RPMI8226 (cell line): ENCODE results near the gene ZNF362.

Source experiments
- DNase-seq: peaks from one replicate; pipeline ENCODE4 v3.0.0-alpha.2; 2015

ZNF362 gene

DNA sequence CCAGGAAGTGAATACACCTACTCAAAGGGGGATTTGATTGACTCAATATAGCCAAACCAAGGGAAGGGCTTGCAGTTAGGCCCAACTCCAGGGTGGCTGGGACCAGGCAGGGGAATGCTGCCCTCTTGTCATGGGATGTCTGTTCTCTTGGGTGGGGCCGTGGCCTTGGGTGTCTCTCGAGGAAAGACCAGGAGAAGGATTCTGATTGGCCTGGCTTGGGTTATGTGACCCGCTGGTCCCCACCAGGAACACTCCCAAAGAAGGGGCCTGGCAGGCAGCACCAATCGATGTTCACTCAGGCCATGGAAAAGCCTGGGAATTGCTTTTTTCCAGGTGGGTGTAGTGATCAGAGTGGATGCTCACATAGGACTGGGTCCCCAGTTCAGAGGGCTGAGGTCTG lies 10.1 kb upstream of the ZNF362 start:
- no peak for DNase-seq

DNA sequence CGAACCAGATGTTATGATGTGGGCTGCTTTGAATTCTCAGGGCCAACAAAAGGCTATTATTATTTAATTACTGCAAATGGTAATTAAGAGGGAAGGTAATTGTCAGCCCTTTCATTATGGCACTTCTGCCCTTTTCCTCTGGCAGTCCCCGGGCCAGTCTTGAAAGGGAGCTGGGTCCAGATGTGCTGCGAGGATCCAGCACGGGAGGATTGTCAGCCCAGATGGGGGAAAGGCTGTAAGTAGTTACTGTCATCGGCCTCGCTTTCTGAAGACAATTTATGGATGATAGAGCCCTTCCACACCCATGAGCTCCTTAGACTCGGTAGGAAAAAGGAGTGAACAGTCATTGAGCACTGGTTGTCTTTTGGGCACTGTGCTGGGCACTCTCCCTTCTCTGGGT lies 8.7 kb upstream of the ZNF362 start:
- DNase-seq = no peak

- DNase-seq = no peak
Measured at GRCh38 chr1:33248244-33248643, 8.0 kb upstream of the ZNF362 start.

GRCh38 chr1:33249422-33249821 lies 6.9 kb upstream of the ZNF362 start:
- no peak for DNase-seq

GRCh38 chr1:33250217-33250616 lies 6.1 kb upstream of the ZNF362 start:
- no peak for DNase-seq

DNA sequence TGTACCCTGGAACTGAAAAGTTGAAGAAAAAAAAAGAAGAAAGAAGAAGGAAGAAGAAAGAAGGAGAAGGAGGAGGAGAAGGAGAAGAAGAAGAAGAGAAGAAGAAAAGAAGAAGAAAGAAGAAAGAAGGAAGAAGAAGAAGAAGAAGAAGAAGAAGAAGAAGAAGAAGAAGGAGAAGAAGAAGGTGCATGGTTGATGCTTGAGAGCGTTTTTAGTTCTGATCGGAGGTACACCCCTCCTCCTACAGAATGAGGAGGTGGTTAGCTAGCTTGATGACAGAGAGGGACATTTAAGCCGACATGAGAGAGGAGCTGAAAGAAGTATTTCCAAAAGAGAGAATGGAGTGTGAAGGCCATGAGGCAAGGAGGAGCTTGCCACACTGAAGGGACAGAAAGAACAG lies 5.6 kb upstream of the ZNF362 start:
- DNase-seq = no peak

GRCh38 chr1:33254491-33254890 lies 1.8 kb upstream of the ZNF362 start:
- no peak for DNase-seq

DNA sequence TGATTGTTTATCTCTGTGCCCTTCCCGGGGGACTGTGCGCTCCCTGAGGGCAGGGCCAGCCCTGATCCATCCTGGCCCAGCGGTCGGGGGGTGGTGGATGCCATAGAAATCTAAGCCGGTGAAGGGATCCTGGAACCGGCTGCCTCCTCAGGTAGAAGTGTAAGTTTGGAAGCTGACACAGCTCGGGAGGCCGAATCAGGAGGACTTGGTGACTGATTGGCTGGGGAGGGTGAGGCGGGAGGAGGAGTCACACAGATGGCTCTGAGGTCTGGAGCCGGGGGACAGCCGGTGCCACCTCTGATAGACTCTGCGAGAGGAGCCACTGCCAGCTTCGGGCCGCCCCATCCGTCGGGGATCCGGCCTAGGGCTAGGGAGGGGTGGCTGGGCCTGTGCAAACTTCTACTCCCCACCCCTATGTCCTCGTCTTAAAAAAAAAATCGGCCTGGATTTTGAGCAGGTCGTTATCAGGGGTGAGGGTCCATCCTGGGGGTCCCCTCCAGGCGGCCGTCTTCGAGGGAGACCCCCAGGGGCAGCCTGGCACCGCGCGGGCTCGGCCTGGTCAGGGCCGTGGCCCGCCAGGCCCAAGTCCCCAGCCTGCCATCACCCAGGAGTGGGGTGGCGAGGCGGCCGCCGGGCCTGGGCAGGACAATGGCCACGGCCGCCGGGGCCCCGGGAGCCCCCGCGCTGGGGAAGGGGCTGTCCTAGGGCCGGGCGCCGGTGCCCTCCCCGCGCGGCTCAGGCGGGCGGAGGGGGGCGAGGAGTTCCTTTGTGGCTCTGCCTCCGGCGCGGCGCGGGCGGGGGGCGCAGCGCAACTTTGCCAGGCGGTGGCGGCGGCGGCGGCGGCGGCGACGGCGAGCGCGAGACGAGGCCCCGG lies 708 bp upstream of the ZNF362 start:
- peak; percentile 46 for DNase-seq

GRCh38 chr1:33256221-33256470 lies 146 bp upstream of the ZNF362 start:
- DNase-seq = no peak

DNA sequence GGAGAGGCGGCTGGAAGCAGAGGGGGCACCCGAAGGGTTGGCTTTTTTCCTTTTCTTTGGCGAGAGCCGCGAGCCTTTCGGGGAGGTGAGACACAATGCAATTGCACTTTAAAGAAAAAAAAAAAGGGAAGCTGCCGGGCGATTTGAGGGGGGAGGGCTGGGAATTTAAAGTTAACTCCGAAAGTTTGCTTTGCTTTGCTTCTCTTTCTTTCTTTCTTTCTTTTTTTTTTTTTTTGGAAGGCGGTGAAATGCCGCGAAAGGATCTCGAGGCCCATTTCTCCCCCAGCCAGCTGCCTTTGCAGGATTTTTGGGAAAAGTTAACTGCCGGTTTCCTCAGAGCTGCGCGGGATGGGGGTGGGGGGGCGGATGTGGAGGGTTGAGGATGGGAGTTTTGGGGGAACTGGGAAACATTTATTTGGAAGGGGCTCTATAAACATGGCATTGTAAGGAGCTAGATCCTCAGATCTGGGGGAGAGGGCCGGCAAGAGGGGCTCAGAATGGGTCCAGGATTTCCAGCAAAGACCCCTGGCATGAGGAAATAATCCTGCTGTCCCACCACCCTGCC lies 997 bp downstream of the ZNF362 start:
- no peak for DNase-seq

DNA sequence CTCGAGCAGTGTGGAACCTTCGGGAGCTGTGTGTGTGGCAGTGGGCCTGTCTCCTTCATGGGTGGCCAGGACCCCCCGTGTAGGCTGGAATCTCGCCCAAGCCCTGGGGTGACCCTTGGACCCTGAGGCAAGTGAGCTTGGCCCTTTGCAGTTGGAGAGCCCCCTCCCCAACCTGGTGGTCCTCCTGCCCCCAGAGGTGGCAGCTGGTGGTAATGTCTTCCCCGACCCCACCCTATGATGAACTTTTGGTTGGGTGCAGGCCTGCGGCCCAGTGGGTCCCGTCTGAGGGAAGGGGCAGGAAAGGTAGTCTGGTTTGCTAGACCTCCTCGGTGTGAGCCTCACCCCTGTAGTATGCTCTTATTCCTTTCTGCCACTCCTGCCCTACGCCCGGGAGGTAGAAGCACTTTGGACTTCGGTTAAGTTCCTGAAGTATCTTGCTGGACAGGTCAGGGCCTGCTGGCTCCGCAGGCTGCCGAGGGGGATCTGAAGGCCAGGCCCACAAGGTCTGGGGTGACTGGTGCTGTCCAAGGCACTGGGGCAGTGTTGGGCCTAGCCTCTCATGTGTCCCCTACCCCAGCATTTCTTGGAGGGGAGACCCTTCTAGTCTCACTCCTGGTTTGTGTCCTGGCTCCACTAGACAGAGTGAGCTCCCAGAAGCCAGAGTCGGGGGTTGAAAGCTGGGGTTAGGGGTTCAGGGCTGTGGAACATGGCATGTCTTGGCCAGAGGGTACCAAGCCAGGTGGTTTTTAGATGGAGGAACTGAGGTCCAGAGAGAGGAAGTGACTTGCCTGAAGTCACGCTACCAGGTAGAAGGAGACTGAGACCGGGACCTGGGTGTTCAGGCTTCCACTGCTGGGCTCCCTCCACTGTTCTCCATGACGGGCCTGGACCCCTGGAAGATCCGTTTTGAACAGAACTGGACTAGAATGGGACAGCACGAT lies 1.8 kb downstream of the ZNF362 start:
- no peak for DNase-seq

GRCh38 chr1:33258788-33259274 lies 2.5 kb downstream of the ZNF362 start:
- DNase-seq = no peak

DNA sequence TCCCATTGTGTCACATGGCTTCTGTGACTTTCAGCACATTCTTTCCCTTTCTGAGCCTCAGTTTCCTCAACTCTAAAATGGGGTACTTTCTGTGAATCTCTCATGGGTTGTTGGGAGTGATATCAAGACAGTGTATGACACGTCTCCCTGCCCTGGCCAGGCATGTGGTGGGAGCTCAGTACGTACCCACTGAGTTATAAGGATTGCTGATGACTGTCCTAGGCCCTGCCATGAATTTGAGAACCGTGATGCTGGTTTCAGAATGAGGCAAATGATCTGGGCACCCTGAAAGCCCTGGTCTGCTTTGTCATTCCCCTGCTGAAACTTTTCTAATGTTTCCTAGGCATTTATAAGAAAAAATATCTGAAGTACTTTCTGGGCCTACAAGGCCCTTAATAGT lies 3.6 kb downstream of the ZNF362 start:
- DNase-seq = no peak

GRCh38 chr1:33260439-33260838 lies 4.1 kb downstream of the ZNF362 start:
- peak; percentile 20 for DNase-seq

GRCh38 chr1:33261344-33261743 lies 5.1 kb downstream of the ZNF362 start:
- DNase-seq = no peak

- DNase-seq = no peak
Measured at GRCh38 chr1:33263890-33264504, 7.7 kb downstream of the ZNF362 start.

- DNase-seq = no peak
Measured at GRCh38 chr1:33265780-33266605, 9.7 kb downstream of the ZNF362 start.

DNA sequence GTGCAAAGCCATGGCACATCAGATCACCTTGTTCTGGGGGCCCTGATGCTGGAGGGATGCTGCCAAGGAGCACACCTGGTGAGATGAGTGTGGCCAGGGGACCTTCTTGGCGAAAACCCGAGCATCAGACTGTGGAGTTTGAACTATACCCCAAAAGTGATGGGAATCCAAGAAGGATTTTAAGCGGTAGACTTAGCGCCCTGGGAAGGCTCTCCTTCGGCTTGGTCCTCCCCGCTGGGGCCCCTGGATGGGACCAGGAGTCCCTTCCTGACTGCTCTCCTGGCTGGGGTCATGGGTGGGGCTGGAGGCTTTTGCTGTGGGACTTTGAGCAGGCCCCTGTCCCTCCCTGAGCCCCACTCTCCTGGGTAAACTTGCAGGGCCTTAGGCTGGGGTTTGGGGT lies 10.5 kb downstream of the ZNF362 start:
- no peak for DNase-seq

DNA sequence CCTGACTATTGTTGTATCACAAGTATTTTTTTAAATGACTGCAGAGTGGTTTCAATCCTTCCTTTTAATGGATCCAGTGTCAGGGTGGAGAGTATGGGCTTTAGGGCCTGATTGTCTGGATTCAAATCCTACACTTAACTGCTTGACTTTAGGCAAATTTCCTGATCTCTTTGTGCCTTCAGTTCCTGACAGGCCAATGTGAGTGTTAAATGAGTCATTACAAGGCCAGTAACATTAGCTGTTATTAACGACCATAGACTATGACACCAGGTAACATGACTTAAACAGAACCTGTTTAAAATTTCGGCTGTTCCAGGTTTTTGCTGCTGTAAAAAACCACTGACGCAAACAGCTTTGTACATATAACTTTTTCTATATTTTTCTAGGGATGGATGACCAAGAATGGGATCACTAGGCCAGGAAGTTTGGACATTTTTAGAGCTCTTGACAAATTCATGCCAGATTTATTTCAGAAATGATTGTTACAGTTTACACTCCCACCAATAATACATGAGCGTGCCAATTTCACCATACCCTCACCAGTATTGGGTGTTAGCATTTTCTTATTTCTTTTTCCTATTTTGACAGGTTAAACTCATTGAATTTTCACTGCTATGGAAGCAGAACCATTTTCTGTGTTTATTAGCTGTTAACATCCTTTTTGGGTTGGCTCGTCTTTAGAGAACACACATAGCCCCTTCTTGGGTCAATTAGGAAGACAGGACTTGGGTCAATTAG lies 11.3 kb downstream of the ZNF362 start:
- DNase-seq = no peak

DNA sequence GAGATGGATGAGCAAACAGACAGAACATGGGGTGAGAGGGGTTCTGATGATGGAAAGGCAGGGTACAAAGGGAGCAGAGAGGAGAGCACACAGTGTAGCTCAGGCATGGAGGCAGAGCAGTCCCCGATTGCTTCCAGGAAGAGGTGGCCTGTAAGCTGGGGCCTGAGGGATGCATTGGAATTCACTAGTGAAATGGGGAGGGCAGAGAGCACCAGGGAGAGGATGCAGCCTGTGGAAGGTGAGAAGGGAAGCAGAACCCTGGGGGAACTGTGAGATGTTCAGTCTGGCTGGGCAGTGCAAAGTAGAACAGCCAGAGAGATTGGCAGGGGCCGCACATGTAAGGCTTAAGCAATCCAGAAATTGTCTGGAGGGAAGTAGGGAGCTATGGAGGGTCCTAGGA lies 12.2 kb downstream of the ZNF362 start:
- DNase-seq = no peak

- no peak for DNase-seq
Measured at GRCh38 chr1:33268927-33269610, 12.8 kb downstream of the ZNF362 start.
